Hematopoietic multipotent progenitor cell treated with erythropoietin and hydrocortisone succinate and interleukin-3 and kit ligand, for 15 days (in vitro differentiated cells): ENCODE data around the gene SAMD4B.

Experiments
- DNase-seq: peaks from one replicate; pipeline ENCODE4 v3.0.0-alpha.2; 2015; ENCODE audit warnings: low spot score

The SAMD4B gene

GRCh38 chr19:39427707-39428106 is 85.5 kb downstream of the SAMD4B start:
- no peak for DNase-seq

- no peak for DNase-seq
These were observed 86.3 kb downstream of the SAMD4B start for GRCh38 chr19:39428283-39429112.

GRCh38 chr19:39430675-39431593 is 88.7 kb downstream of the SAMD4B start:
- no peak for DNase-seq

GRCh38 chr19:39432677-39433025 is 90.4 kb downstream of the SAMD4B start:
- DNase-seq: no peak

- no peak for DNase-seq
These were observed 91.4 kb downstream of the SAMD4B start for GRCh38 chr19:39433480-39434079.

- DNase-seq: no peak
These were observed 92.2 kb downstream of the SAMD4B start for GRCh38 chr19:39434123-39435076.
